ENCODE measurements around the gene UBE3A.

Gene UBE3A

DNA sequence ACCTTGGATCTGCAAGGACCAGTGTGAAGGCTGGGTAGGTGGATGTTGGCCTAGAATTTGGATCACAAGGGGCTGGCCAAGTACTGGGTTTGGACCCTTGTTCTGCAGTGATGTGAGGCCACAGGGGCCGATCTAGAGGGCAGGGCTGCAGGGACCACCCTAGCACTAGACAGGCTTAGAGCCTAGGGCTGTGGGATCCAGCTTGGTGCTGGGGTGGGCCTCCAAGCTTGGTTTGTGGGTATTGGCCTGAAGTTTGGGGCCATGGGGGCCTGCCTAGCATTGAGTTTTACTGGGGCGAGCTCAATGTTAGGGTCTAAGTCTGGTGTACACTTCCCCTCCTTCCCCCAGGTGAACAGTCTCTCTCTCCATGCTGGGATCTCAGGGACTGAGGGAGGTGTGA is 36.5 kb downstream of the UBE3A start:
- DNase-seq, result no peak

DNA sequence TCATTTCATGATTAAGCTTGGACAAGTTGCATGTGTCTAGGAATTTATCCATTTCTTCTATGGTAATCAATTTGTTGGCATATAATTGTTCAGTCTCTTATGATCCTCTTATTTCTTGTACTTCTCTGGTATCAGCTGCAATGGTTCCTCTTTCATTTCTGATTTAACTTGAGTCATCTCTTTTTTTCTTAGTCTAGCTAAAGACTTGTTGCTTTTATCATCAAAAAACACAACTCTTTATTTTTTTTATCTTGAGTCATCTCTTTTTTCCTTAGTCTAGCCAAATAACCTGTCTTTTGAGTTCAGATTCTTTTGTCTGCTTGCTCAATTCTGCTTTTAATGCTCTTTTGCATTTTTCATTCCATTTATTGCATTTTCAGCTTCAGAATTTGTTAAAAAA is 37.3 kb downstream of the UBE3A start:
- no peak for DNase-seq

DNA sequence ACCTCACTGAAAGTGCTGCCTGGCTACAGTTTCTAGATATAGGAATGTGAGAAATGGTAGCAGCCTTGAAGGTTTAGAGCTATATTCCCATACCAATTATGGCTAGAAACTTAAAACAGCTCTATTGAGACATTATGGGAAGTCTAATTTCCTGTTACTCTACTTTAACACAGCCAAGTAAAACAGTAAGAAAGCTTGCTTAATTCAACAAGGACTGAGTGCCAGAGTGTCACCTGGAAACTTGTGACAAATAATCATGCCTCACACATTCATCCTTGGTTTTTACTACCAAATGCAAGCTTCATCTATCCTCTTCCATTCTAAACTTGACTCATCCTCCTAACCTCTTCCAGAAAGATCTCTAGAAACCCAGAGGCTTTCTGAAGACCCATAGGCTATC is 41.7 kb downstream of the UBE3A start:
- DNase-seq, result no peak

DNA sequence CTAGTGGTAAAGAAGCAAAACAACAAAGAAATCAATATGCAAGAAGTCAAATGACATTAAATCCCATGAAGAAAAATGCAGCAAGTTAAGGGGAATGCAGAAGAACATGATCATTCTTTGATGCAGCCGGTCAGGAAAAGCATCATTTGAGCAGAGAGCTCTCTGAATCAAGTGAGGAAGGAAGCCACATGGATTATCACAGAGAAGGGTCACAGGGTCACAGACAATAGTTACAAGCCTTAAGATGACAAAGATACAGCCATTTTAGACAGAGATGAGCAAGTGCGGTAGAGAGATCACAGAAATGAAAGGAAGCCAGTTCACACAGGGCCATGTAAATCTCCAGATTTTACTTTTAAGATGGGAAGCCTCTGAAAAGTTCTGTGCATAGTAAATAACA is 43.9 kb downstream of the UBE3A start:
- DNase-seq, result no peak

DNA sequence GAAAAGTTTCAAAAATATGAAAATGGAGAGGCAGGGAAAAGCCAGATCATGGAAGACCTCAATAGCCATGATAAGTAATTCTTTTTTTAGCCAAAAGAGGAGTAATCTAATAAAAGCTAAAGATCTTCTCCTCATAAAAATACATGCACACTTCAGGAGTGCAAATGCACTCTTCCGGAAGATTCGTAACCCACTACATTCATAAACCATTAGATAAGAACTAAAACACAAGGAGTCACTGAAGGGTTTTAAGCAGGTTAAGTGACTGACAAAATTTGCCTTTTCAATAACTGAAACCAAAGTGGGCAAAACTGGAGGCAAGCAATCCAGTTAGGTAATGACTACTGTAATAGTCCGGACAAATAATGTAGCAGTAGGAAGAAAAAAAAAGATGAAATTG is 46.0 kb downstream of the UBE3A start:
- DNase-seq, result no peak

DNA sequence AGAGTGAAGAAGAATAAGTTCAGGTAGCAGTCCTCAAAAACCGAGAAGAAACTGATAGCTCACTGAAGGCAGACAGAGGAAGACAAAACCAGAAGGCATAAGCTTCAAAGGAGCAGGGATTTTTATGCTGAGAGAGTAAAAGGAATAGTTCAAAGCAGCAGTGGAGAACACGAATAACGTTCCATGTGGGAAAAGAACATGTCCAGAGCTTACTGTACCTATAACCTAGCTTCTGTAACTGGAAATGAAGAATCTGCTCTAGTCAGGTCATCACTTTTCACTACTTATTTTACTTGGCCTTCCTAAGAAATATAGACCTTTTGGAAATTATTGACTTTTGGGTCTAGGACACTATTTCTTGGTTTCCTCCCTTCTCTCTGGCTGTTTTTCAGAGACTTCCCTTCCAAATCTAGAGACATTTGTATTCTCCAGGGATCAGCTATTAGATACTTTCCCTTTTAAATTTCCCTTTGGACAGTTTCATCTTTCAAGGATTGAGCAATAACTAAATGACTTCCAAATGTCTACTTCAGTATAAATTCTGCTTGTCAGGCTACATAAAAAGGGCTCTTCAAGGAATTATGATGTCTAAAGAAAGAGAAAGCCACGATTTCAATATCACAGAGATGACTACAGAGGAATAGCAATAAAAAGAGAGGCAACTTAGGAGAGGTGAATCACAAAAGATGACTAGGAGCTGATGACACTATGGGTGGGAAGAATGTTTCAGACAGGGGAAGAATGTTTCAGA is 46.7 kb downstream of the UBE3A start:
- DNase-seq, result no peak

DNA sequence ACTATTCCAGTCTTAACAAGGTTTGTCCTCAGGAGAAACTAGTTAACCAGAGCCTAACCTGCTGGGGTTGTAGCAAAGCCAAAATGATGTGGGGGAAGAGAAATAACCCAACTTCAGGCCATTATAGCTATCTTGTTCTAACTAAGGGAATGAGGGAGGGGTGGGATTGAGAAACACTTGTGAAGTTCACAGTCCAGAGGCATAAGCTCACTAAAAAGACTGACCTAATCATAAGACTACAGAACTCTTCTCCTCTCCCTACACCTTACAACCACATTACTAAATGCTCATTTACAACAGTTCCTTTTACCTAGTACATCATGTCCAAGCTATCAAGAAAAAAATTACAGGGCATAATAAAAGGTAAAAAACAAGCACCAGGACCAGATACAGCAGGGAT is 52.8 kb downstream of the UBE3A start:
- DNase-seq, result no peak

DNA sequence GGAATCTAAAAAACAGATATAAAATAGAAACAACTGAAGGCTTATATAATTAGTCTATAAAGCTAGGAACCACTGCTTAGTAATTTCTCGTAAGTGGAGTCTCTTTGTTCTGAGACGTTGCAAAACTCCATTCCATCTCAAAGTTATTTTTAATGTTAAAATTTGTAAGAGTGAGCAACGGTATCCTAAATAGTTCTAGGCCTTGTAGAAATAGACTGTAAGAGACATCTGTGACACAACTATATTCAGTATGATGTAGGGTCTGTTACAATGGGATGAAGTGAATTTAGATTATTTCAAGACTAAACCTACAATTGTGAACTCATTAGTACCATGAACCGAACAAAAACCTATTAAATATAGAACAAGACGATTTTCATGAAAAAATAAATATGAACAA is 57.2 kb downstream of the UBE3A start:
- DNase-seq, result no peak

DNA sequence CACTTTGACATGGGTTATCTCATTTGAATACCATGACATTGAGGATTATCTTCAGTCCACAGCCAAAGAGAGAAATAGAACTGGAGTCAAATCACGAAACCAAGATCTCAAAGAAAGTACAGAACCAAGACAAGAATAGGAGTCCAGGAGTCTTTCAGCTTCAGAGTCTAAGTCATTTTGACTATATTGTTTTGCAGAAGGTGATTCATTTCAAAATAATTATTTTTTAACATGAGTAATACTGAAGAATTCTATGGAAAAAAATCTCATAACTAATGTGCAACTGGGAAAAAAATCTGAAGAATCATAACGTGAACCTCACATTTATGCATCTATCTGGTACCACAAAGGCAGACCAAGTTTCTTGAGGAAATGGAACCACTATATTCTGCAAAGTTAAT is 60.3 kb downstream of the UBE3A start:
- DNase-seq, result no peak

DNA sequence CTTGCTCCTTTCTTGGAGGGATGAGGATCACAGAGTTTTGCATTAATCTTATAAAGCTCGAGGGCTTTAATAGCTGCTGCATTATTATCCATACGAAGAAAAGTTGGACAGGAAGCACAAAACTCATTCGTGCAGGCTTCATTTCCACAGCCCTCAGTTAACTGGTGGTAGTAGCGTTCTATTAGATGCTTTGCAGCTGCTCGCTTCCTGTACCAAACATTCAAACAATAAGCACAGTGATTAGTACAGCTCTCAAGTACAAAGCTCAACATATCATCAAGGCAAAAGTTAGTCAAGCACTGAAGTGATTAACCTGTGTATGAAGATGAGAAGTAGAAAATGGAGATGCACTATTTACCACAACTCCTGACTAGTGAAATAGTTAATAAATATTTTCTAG is 63.3 kb downstream of the UBE3A start:
- no peak for DNase-seq

DNA sequence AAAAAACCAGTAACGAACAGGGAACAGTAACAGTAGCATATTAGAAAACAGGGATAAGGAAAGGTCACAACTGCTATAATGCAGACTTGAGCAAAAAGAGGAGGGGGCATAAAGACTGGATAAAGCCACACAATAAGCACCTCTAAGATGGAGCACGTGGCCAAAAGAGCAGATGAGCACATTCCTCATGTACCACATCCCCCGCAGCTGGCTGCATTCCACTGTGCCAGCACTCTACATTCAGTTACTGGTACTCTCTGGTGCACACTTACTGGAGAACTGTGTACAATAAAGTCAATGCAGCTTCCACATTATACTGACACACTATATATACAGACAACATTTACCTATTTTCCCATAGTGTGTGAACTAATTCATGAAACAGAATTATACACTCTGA is 64.7 kb downstream of the UBE3A start:
- no peak for DNase-seq

DNA sequence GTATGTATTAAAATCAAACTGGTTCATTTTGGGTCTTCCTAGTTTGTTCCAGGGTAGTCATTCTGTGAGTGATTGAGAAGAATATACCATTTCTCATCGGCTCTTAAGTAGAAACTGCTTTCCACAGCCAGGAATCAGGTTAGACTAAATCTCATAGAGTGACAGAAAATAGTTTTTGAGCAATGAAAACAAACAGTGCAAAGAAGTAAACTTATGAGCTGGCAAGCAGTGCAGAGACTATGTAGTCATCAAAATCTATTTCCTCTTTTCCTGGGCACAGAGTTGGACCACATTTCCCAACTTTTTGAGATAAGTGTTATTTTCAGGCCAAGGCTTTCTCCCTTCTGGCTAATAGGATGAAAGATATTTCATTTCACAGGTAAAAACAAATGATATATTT is 66.5 kb downstream of the UBE3A start:
- no peak for DNase-seq

DNA sequence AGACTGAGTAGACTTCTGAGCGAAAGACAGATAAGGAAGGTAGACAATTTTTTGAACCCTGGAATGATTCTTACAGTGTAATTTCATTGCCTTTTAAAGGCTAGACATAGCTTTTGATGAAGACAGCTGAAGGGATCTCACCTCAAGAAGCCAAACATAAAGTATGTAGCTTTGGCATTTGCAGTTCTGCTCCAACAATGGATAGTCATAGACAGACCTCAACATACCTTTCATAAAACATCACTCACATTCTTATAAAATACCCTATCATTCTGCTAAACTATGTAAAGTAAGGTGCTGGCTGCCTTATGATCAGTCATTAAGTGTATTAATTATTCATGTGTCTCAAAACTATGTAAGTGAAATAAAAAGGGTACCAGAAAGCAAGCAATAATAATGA is 70.0 kb downstream of the UBE3A start:
- DNase-seq, result no peak

DNA sequence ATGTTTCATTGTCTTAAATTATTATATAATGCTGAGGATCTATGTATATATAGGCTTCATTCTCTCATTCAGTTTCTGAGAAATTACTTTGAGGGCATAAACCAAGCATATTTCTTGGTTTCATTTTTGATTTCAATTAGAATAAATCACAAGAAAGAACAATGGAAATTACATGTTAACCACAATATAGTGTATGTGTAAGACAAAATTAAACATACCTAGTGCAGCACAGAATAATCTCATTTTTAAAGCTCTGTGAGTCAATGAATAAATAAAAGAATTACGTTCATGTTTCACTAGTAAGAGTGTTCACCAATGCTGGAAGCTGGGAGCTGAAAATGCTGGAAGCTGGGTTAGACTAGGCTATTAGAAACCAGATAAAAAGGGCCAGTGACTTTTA is 72.8 kb downstream of the UBE3A start:
- no peak for DNase-seq

DNA sequence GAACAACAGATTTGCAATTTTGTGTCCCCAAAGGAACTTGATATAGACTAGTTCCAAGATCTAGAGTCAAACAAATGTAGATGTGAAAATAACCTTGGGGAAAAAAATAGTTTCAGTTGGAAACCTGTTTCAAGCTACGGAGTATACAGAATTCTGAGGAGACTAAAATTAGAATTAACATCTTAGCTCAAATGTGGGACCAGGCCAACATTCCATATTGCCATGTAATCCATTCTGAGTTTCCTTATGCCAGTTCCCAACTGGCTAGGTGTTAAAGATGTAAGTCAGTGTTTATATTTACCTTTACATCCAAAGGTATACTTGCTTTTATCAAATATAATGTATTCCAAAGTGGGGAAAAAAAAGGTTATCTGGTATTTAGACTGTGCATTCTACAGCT is 76.3 kb downstream of the UBE3A start:
- no peak for DNase-seq

DNA sequence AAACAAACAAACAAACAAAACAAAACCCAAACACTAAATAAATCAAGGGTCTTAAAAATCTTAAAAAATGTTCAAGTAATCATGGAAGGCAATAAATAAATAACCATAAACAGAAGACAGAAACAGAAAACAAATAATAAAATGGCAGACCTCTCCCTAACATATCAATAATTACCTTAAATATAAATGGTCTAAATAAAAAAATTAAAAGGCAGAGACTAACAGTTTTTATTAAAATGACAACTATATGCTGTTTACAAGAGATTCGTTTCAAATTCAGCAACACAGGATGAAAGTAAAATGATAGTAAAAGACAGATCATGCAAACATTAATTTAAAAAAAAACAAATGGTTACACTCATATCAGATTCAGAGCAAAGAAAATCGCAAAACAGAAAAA is 91.1 kb downstream of the UBE3A start:
- DNase-seq, result no peak

DNA sequence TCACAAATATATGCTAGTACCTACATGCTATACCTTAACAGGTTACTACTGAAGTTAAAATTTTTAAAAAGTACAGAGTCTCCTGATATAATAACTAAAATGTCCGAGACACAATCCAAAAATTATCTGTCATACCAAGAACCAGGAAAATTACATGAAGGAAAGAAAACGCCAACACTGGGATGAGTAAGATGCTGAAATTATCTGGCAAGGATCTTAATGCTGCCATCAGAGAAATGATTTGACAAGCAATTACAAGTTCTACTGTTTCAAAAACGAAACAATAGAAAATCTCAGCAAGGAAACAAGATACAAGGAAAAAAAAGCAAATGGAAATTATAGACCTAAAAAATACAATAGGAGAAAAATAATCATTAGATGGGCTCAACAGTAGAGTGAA is 92.5 kb downstream of the UBE3A start:
- DNase-seq, result no peak

DNA sequence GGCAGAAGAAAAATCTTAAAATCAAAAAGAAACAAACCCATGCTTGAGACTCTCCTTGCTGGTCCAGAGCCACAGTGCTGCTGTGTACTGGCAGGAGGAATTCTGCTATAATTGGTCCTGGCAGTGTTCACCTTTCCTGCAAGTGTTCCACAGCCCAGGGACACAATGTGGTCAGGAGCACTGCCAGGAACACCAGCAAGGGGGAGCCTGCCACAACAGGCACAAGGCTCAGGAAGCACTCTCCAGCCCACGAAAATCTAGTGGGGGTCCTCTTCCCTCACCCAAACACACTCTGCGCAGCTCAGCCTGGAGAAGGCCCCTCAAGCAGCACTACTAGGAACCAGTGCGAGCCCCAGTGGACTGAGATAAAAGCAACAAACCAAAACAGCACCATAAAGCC is 92.9 kb downstream of the UBE3A start:
- DNase-seq, result no peak

DNA sequence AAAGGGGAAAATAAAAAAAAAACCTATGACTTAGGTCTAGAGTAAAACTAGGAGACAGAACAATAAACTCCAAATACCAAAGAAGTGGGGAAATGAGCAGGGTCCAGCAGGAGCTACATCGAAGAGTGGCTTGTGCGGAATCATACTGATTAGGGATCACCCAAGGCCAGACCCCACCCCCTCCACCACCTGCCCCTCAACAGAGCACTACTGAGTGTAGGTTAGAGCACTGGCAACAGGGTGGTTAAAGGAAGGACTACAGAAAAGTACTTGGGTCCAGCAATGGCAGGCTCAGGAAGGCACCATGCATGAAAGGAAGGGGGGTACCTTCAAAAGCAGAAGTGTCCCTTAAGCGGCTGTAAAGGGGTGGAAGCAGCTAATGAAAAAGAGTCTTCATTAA is 96.2 kb downstream of the UBE3A start:
- no peak for DNase-seq

DNA sequence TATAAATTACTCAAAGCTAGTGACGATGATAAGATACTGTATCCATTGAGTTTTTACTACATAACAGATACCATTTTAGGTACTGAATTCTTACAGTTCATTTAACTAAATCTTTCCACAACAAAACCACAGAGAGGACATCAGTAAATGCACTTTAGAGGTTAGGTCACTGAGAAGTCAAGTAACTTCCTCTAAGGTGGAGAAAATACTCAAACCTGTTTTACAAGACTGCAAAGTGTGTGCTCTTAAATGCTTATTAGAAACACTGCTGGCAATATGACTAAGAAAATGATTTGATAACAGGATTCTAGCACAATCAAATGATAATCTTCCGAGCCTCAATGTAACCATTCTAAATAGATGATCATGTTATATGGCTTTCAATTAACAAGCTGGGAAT is 99.4 kb downstream of the UBE3A start:
- no peak for DNase-seq

DNA sequence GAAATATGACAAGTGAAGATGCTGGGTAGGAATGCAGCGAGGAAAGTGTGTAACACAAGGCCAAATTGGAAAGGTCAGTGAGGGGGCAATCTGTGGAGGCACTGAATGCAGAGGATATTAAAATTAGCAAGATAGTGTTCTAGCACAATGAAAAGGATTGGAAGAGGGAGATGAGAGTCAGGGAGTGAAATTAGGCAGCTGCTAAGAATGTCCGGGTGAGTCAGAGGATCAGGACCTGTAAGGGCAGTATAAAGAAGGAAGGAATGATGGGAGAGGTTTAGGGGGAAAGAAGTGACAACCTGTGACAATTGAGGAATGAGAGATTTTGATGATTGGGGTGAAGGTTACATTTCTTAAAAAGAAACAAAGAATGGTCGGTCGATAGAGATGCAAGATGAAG is 103.5 kb downstream of the UBE3A start:
- no peak for DNase-seq

DNA sequence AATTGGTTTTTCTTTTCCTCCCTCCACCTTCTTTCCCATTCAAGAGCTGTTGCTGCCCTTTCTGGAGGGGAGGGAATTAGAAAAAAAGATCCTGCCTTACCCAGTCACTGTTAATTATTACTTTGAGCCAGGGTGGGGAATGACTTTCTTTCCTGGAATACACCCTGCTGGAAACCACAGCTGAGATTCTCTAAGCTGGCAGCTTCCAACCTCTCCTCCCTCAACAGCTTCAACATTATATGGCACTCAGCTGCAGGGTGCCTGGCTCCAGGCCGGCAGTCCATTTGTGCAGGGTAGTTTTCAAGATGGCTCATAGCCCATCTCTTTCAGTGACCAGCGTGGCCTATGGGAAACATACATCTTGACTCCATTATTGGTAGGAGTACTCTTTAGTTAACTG is 105.8 kb downstream of the UBE3A start:
- no peak for DNase-seq

DNA sequence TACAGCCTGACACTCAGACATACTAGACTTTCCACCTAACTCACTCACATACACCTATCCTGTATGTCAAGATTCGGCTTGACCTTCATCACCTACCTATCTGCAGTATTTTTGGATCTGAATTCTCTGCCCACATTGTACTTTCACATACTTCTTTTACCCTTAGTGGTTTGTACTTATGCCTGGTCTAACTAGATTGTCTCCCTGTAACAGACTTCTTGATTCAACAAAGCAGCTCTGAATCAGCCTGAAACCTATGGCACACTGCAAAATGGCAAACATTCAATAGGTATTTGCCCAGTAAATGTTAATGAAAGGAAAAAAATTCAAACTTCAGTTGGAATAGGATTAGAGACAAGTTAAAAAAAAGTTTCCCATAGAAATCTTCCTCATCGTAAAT is 106.5 kb downstream of the UBE3A start:
- DNase-seq, result no peak

DNA sequence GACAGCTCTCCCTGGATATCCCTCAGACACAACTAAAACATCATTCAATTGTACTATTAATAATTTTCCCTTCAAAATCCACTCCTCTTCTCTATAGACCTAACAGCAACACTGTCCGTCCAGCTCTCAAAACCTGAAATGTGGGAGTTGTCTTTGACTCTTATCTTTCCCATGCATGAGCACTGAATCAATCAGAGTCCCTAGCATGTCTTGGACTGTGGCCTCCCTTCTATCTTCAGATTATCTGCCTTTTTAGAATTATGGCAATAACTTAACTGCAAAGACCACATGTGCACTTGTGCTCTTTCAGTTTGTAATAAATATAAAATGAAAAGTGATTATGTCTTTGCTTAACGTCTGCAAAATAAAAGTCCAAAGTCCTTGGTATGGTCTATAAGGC is 107.0 kb downstream of the UBE3A start:
- no peak for DNase-seq

DNA sequence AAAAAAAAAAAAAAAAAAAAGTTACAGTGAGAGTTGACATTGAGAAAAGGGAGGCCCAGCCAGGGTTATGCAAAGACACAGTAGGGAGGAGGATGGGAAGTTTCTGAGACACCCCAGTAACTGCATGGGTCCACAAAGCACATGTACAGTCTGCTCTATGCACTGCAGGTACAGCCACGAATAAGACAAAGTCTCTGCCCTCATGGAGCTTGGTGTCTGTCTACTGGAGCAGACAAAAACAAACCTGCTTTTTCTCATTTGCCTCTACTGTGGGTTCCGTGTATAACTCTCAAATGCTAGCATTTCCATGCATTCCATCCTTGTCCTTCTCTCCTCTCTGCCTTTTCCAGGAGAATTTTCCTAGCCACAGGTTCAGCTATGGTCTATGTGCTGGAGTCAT is 107.4 kb downstream of the UBE3A start:
- DNase-seq, result no peak

DNA sequence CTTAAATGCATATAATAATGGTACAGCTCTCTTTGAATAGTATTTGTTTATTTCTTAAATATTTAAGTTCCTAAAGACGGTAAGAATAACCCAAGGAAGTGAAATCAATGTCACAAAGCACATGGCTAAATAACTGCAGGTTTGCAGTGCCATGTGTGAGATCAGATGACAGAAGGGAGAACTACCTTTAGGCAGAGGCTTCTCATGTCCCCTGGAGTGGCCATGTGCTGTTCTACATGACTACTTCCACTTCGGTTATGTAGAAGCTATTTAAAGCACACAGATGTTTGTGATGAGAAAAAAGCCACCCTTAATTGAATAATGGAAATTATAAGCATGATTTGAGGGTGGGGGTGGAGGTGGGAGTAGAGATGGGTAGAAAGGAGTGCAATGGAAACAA is 109.1 kb downstream of the UBE3A start:
- DNase-seq, result no peak
